HG02623 (cell line): ENCODE data around the gene PAIP2.

Experiments used
- ATAC-seq: cut with Tn5 transposase; IDR thresholded peaks from one replicate; pipeline ENCODE4 v1.9.1; 2021; ENCODE audit warnings: moderate library complexity; ENCODE audit not compliant: unreplicated experiment

The PAIP2 gene

DNA sequence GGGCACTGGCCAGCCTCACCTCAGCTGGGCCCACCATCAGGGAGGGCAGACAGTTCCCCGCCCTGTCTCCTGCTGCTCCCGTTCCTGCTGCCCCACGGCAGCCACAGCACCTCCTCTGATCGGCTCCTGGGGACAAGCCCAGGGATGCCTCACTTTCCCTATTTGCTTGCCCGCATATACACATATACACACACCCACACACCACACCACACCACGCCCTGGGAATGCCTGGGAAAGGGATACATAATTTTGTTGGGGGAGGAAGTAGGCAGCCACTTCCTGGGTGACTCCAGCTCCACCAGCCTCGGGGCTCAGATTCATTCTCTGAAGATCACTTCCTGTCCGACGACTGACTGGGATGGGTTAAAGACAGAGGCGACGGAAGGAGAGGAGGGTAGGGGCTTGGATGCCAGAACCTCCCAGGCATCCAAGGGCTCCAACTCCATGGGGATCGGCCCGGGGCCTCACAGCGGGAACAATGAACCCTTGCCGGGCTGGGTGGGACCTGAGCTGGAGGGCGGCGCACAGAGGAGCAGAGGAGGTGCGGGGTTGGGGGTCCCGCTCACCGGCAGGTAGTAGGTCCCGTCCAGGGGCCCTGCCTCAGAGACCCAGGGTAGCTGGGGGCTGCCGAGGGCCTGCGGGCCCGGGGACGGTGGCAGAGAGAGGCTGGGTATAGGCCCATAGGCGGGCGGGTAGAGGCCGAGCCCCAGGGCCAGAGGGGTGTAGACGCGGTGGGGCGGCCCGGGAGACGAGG is 50.1 kb downstream of the PAIP2 start:
- no peak for ATAC-seq

DNA sequence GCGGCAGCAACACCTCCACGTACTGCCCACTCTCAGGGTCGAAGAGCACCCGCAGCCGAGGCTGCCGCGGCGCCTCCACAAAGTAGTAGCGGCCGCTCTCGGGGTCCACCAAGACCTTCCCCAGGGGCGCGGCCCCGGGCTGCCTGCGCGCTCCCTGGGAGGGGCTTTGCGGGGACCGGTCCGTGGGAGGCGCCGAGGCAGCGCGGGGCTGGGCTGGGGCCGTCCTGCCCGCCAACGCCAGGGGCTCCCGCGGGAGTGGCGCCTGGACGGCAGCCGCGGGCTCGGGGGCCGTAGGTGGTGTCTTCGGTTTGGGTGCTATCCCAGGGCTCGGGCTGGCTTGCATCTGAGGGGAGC is 50.6 kb downstream of the PAIP2 start:
- ATAC-seq = no peak

DNA sequence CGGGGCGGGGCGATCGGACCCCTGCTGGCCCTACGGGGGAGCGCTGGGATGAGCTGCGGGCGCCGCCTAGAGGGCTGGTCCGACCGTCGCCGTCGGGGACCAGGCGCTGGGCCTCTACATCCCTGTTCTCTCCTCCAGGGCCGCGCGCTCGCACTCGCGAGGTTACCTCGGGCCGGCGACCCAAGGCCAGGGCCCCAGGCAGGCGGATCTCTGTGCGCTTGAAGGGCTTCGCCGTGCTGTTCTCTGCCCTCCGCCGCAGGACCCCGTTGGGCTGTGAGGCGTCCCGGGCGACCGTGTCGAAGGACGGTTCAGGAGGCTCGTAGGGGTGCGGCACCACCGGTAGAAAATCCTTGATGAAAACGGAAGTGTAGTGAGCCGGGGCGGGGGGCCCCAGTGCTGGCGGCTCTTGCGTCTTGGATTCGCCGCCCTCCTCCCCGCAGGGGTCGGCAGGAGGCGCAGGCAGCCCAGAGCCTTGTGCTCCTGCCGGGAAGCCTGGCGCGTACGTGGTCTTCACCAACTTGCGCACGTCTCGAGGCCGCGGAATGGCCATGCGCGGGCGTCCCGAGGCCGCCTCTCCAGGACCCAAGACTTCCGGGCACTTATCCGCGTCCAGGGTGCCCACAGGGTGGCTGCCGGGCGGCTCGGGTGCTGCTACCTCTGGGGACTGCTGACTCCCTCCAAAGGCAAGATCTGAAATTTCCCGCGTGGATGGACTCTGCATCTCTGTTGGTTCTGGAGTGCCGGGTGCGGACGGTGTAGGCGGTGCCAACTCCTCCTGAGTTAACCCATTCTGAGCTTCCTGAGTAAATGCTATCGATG is 51.2 kb downstream of the PAIP2 start:
- ATAC-seq = peak; percentile 39

DNA sequence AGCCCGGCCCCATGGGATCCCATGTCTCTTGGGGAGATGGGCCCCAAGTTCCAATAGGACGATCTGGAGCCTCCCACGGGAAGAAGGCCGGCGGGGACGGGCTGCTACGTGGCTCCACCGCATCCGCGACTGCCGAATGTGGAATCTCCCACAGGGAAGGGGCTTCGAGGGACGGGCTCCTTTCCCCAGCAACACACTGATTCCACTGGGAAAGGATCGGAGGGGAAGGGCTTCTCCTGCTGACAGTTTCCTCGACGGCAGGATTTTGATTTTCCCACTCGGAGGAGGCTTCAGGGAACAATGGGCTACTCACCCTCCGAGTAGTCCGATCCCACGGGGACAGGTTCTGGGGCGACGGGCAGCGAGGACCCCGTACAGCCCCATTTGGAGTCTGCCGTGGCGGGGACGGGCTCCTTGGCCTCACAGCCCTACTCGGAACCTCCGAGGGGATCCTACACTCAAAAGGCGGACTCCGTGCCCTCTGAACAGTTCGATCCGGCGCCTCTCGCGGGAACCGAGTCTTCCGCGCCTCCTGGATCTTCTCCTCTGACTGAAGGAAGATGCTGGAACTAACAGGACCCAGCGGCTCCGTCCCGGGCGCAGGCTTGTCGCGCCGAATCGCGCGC is 52.0 kb downstream of the PAIP2 start:
- ATAC-seq = no peak

DNA sequence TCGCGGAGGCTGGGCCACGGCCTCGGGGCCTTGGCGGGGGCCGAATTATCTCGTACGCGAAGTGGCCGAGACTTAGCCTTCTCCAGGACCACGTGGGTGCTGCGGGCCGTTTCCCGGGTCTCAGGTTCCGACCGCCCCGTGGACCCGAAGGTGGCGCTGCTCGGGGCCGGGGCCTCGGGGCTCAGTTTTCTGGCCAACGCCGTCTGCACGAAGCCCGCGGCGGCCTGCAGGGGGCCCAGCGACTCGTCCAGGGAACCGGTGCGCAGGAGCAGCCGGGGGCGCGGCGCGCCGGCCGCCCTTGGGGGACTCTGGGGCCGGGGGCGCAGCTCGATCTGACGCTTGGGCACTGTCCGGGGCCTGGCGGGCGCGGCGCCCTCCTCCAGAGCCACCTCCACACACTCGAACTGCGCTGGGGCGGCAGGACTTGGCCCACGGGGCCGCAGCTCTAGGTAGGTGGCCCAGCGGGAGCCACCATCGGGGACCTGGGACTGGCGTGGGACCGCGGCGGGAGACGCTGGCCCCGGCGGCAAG is 52.5 kb downstream of the PAIP2 start:
- ATAC-seq = no peak

DNA sequence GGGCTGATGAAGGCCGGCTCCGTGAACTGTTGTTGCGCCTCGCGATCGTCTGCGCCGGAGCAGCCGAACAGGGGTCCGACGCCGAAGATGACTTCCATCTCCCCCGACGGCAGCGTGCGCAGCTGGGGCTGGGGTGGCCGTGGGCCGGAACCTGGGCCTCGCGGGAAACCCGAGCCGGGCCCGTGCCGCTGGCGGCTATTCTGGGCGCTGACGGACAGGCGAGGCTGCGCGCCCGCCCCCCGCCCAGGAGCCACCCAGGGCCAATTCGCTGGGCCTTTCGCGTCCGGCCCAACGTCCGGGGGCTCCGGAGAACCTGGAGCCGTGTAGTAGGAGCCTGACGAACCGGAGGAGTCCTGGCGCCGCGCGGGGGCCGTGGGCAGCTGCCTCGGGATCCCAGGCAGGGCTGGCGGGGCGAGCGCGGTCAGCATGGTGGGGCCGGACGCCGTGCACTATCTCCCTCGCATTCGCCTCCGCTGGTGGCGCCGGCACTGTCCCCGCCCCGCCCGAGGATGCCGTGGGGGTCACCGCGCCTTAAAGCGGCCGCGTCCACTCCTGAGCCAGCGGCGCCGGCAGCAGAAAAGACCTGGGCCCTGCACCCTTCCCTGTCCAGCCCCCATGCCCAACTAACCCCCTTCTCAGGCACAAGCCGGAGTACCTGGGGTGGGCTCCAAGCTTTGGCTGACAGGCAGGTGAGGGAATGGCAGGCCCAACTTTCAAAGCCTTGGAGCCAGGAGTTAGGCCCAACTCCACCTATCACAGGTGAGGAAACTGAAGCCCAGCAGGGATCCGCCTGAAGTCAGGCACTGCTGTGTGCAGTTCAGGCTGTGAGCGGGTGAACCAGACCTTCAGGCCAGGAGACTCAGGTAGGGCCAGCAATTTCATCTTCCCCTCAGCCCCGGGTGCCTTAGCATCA is 53.3 kb downstream of the PAIP2 start, which contains the start of gene PROB1:
Gene PROB1, minus strand, starts transcription at position 451 of the 913 bp plus-strand sequence. Its CDS starts 23 bp downstream, at position 428.
- no peak for ATAC-seq

DNA sequence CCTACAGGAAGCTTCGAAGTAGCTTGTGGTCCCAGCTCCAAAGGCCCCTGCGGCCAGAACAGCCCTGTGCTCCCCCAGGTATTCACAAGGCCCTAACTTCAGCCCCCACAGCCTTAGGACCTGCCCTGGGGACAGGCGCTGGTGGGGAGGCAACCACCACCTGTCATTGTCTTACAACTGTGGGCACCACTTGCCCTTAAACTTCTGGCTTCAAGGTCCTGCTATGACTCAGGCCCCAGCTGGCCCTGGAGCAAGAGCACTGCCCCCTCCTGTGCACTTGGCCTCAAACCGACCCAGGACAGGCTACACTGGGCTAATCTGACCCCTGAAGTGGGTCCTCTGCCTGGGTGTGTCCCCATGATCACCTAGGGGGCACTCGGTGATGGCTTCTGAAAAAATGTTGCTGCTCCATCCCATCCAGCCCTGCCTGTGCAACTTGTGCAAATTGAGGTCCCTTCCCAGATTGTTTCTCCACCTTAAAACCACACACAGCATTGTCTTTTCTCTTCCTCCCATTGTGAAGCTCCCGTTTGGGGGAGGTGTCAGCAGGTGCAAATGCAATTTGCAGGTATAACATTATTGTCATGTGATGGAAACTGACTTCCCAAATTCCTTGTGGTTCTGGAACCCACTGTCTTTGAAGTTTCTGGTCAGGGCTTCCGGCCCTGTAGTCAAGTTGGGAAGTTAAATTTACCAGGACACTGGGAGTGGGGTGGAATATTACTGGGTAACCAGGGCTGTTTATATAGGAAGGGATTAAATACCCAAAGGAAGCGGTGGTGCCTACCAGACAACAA is 54.4 kb downstream of the PAIP2 start:
- no peak for ATAC-seq

DNA sequence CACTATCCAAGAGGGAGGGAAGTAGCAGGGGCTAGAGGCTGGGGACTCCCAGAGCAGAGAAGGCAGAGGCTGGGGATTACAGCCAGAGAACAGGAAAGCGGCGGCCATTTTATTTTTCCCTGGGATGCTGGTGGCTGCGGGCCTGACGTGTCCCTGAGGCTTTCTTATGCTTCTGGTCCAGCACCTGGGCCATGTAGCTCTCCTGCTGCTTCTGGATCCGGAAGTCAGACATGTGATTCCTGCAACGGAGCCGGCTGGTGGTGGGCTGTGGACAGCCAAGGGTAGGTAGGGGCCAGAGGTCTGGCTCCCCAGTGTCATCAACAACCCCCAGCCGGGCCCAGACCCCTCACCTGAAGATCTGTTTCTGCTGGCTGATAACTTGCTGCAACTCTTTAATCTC is 55.0 kb downstream of the PAIP2 start:
- no peak for ATAC-seq

DNA sequence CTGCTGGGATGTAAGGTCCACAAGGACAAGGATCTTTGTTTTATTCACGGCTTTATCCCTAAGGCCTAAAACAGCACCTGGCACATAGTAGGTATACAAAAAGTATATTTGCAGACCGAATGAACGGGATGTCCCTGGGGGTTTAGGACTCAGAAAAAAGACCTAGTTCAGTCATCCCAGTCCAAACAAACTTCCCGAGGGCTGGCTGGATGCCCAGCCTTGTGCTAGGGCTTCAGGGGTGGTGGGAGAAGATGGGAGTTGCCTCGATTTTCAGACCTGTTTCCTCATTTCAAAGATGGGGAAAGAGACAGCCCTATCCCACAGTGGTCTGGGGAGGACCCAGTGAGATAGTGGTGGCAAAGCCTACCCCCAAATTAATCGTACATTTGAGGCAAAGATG is 56.3 kb downstream of the PAIP2 start:
- ATAC-seq = no peak

DNA sequence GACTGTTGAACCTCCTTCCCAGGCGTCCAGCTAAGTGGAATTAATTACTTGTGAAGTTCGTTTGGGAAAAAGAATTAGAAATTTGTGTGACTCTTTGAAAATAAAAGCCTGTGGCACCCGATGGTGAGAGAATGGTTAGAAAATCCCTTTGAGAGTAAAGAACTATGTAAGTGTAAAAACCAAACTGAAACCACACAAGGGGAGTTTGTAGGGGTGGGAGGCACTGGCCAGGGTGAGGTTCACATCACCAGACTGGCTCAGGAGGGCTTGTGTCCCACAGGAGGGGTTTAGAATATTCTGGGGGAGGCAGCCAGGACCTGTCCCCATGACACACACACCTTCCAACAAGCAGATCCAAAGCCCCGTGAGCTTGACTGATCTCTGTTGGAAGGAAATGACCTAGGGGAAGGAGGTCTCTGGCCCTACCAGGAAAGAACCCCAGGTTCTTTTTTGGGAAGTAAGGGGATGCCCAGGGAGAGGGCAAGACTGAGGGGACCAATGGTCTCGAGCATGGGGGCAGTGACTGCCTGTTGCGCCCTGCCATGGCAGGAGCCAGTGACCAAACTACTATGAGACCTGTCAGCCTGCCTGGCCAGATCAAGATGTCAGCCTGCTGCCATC is 58.0 kb downstream of the PAIP2 start:
- ATAC-seq = no peak

DNA sequence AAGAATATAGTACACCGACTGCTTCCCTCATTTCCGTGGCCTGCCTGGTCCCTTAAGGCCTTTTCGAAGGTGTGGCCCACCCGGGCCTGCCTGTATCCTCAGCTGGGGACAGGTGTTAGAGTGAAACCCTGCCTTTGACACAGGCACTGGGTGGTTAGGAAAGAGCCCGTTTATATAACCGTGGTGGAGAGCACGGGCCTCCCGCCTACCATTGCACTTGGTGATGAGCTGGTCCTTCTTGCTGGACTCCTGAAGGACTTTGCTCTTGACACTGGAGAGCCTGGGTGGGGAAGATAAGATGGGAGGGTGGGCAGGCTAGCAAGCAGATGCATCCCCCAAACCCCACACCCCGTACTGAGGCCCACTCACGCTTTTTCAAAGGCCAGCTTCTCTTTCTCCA is 59.9 kb downstream of the PAIP2 start:
- ATAC-seq = no peak

DNA sequence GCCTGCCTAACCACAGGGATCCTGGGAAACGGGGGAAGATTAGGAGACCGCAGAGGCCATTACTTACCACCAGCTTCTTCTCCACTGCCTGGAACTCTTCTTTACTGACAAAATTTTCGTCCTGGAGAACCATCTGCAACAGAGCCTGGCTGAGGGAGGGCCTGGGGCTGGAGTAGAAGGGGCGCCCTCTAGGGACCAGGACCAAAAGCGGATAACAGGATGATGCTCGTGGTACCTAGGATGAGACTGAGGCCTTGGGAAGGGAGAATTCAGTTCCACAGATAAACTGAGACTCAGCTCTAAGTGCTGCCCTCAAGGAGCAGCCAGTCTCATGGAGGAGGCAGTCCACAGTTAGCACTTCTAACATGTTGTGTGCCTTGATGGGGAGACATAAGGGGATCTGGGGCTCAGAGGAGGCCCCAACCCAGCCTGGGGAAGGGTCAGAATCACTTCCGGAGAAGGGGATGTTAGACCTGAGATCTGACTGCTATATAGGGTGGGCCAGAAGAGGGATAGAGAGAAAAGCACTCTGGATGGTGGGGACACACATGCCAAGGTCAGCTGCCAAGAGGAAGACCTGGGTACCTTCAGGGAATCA is 61.0 kb downstream of the PAIP2 start:
- ATAC-seq = no peak

DNA sequence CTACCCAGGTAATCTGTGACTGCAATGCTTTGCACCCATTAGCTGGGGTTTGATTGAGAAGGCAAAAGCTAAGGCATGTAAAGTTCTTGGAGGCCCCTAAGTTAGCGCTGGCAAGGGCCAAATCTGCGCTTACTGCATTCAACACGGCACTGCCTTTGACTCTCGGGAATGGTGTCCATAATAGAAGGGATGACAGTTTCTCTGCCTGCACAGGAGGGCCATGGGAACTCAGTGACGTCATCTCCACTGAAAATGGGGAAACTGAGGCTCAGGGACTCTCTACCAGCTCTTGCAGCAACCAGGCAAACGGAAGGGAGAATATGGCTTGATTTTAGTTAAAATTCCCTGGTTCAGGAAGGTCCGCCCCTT is 61.7 kb downstream of the PAIP2 start:
- ATAC-seq = no peak

DNA sequence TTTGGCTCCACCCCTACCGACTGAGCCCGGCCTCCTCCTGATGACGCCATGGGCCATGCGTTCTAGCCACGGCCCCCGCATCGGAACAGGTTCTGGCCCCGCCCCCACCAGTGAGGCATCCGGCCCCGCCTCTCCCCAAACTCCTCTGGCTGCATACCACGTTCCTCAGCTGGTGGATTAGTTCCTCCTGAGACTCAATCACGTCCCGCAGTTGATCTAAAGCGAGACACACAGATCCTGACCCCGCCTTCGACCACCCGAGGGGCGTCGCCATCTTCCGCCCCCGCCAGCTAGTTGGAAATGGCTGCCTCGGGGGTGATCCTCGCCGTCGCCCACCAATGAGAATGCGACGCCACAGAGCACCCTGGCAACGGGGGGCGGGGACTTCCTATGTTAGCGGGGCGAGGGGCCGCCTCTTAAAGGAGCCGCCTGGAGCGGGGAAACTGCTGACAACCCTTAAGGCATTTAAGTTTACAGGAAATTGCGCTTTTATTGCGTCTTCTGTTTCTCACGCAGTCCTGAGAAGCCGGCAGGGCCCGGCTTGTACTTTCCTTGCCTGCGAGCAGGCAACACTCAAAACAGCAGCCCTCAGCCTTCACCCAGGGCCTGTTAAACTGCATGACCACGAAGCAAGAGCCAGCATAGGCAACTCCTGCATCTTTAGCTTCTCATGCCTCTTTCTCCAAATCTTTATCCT is 62.3 kb downstream of the PAIP2 start, which contains the start of gene SPATA24:
Gene SPATA24, minus strand, starts transcription at position 303 of the 697 bp plus-strand sequence. Its CDS starts 29 bp downstream, at position 274.
- peak; percentile 88 for ATAC-seq

DNA sequence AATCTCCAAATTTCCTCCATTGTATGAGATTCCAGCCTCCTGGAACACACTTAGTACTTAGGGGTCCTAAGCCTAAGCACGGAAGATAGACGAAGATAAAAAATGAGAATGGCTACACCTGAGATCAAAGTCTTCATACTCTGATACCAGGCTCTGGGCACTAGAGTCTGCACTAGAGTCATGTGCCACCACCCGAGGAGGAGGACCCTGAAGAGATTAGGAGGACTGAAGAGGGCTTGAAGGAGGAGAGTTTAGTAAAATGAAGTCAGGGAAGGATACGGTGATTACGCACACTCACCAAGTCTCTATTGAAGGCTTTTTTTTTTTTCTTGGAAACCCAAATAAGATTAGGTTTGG is 62.8 kb downstream of the PAIP2 start:
- ATAC-seq = no peak

DNA sequence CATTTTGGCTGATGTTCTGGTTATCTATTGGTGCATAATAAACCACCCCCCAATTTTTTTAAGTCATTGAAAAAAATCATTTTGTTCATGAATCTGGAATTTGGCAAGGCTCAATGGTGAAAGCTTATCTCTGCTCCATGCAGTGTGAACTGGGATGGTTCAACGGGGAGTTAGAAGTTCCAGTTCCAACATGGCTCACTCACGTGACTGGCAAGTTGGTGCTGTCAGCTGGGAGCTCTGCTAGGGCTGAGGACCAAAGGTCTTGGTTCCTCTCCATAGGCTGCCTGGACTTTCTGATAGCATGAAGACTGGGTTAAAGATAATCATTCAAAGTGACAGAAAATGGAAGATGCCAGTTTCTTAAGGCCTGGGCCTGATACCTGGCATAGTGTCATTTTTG is 65.3 kb downstream of the PAIP2 start:
- no peak for ATAC-seq

DNA sequence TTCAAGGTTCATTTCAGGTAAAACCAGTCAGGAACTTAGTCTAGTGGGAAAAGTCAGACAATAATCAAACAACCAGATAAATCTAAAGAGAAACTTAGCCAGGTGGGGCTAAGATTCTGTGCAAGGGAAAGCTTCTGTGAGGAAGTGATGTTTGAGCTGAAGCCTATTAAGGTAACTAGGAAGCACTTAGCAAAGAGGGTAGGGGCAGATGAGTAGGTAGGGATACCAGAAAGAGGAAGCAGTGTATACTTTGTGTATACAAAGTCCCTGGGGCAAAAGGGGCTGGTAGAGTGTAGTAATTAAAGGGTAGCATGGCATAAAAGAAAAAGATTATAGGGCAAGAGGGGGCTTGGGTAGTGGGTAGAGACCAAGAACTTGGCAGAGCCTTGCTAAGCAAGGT is 65.9 kb downstream of the PAIP2 start:
- no peak for ATAC-seq

DNA sequence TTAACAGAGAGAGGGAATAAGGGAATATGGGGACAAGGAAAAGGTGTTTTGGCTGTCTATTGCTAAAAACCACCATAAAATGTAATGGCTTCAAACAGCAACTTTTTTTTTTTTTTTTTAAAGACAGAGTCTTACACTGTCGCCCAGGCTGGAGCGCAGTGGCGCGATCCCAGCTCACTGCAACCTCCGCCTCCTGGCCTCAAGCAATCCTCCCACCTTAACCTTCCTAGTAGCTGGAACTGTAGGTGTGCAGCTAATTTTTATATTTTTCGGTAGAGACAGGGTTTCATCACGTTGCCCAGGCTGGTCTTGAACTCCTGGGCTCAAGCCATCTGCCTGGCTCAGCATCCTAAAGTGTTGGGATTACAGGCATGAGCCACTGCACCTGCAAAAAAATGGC is 66.5 kb downstream of the PAIP2 start:
- ATAC-seq = no peak
